Stromal cell of bone marrow (primary cell): ENCODE data around the gene KDM8.

Experiments
- DNase-seq: peaks from one replicate; pipeline ENCODE4 v3.0.0-alpha.2; 2012; ENCODE audit warnings: low read depth

Gene KDM8

GRCh38 chr16:27269300-27270150 lies 66.2 kb downstream of the KDM8 start:
- DNase-seq: no peak

GRCh38 chr16:27270349-27270748 lies 67.0 kb downstream of the KDM8 start:
- no peak for DNase-seq
